ENCODE measurements around the gene MYO7B.
A peak's percentile ranks its signal among the peaks of the same experiment; 100 is the strongest.

DNA sequence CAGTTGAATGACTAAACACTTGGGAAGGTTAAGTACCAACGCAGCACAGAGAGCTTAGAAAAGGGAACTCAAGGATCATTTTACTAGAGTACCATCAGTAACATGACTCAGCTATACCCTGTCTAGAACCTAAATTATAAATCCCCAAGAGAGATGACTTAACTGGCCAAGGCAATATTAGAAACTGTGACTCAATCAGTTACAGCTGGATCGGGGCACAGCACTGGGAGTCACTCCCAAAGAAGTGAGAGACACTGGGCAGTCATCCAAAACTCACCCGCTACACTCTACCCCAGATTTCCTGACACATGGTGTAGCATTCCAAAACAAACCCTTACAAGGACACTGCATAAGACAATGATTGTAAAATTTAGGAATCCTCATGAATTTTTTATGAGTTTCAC lies 26.9 kb upstream of the MYO7B start:
- peak in 1 of 3 donors; percentile 53 for TF ChIP-seq POLR2AphosphoS5 (IDR thresholded peaks at IDR 0.05)
- no peak for TF ChIP-seq EP300 (IDR thresholded peaks at IDR 0.05)
- TF ChIP-seq CTCF (IDR thresholded peaks at IDR 0.05), result no peak

Data from stomach (tissue), 4 donors.